ENCODE measurements around the gene AMPD3. TPM values are rescaled to one million over a fixed set of nuclear protein-coding genes. Genes with fewer than 3 reads are reported as not detected.

The AMPD3 gene
- total RNA-seq, 2 experiments from 2014 or later: 8.8 to 13.4 TPM

DNA sequence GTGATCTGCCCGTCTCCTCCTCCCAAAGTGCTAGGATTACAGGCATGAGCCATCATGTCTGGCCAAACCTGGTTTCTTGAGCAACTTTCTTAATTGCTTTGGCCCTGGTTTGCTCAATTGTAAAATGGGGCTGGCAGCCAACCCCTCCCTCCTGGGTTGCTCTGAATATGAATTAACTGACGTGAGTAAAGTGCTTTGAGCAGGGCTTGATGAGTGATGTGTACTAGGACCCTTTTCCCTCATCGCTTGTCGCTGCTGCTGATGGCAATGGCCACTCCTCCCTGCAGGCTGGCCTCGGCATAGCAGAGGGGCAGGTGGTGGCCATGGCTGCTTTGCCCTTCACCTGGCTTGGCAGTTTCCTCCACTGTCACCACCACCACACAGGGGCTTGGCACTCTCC lies 44.4 kb downstream of the AMPD3 start:
- CTCF ChIA-PET: no interaction called here
- DNase-seq: peak; percentile 26
- peaks cover 11% of the 10 kb centered on the region for H3K36me3 Mint-ChIP-seq
- no peak overlapping the region for H3K27ac Mint-ChIP-seq
- H3K4me1 Mint-ChIP-seq: no peaks in the 10 kb centered on the region
- H3K9me3 Mint-ChIP-seq (ENCODE audit: low read depth): no peaks in the 10 kb centered on the region
- H3K27me3 Mint-ChIP-seq: no peaks in the 10 kb centered on the region
- no peak overlapping the region for H3K4me3 Mint-ChIP-seq
- no peak for ATAC-seq

DNA sequence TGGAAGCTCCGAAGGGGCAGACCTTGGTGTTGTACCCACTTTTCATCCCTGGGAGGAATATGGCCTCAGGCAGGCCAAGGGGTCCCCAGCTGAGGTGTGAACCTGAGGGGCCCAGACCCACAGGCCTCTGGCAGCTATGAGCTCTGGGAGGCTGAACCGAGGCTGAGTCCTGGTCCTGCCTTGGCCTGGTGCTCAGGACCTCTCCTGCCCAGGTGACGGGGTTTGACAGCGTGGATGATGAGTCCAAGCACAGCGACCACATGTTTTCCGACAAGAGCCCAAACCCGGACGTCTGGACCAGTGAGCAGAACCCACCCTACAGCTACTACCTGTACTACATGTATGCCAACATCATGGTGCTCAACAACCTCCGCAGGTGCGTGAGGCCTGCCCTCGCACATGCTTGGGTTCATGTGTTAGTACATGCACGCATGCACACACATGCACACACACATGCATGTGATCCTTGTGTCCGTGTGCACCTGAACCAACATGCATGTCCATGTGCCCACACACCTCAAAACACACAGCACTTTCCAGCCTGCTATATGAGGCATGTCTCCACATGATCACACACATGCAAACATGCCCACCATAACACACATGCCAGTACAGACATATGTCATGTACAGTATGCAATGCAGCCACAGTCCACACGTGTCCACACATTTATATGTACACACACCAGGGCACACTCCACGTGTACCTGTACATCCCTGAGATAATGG lies 45.0 kb downstream of the AMPD3 start:
- CTCF ChIA-PET: no interaction called here

DNA sequence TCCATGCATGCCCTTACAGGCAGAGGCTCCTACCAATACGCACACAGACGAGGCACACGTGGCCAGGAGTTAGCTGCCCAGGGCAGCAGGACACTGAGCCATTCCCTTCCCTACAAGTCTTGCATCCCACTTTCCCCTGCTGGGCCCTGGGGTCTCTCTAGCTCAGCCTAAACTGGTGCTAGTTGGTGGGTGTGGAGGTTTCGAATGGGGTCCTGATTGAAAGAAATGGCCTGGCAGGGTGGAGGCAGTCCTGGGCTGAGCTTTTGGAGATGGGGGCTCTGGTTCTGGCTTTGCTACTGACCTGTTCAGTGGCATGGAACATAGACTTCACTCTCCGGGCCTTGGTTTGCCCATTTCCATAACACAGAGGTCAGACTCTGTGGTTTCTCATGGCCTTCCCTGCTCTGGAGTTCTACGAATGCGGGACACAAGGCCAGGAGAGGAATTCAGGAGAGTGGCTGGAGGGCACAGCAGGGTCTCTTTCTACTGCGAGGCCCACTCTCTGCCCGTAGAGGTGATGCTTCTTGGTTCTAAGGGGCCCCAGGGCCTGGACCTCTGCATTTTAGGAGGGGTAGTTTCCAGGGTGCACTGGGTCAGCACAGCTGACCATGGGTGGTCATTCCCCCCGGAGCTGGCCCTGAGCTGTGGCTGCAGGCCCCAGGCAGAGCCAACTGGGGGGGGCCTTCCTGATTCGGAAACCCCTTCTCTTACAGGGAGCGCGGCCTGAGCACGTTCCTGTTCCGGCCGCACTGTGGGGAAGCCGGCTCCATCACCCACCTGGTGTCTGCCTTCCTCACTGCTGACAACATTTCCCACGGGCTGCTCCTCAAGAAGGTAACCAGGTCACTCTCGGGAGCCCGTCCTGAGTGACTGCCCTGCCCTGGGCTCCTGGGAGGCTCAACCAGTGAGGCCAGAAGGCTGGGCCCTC lies 46.0 kb downstream of the AMPD3 start:
- ATAC-seq: no peak
- DNase-seq: no peak
- H3K27ac Mint-ChIP-seq: no peak overlapping the region
- H3K4me3 Mint-ChIP-seq: no peak overlapping the region
- CTCF ChIA-PET: no interaction called here
- peaks cover 13% of the 10 kb centered on the region for H3K36me3 Mint-ChIP-seq
- no peaks in the 10 kb centered on the region for H3K27me3 Mint-ChIP-seq
- no peaks in the 10 kb centered on the region for H3K4me1 Mint-ChIP-seq
- no peaks in the 10 kb centered on the region for H3K9me3 Mint-ChIP-seq (ENCODE audit: low read depth)

More for the DNA sequence above, 45.0 kb downstream of the AMPD3 start:
- ATAC-seq (no peak), DNase-seq (peak; percentile 28)
- Mint-ChIP-seq H3K9me3 (ENCODE audit: low read depth) (no peaks in the 10 kb centered on the region), H3K27me3 (no peaks in the 10 kb centered on the region), H3K36me3 (peaks cover 13% of the 10 kb centered on the region), H3K27ac (no peak overlapping the region), H3K4me3 (no peak overlapping the region), H3K4me1 (no peaks in the 10 kb centered on the region)

DNA sequence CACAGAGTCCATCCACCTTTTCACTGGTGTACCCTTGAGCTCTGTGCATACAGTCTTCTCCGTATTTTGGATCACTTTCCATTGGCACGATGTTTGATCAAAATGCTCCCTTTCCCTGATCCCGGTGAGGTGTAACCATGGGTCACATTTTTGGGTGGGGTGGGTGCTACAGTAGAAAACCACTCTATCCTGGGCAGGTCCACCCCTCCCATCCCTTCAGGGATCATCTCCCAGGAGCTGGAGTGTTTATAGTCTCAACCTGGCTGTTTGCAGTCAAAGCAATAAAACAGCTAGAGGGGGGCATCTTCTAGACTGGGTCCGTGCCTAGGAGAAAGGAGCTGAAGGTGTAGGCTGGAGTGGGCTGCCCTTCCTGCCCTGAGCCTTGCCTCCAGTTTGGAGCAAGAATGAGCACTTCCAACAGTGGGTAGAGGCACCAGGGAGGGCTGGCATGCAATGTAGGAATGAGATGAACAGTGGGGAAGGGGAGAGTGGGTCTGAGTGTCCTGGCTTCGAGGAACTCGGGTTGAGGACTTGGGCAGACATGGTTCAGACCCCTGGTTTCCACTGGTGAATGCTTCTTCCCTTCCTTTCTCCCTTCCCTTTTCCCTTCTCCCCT lies 47.1 kb downstream of the AMPD3 start:
- no peak overlapping the region for H3K27ac Mint-ChIP-seq
- H3K4me1 Mint-ChIP-seq: no peaks in the 10 kb centered on the region
- DNase-seq: no peak
- CTCF ChIA-PET: no interaction called here
- H3K4me3 Mint-ChIP-seq: no peak overlapping the region
- no peaks in the 10 kb centered on the region for H3K9me3 Mint-ChIP-seq (ENCODE audit: low read depth)
- ATAC-seq: no peak
- H3K27me3 Mint-ChIP-seq: no peaks in the 10 kb centered on the region
- H3K36me3 Mint-ChIP-seq: peaks cover 13% of the 10 kb centered on the region

DNA sequence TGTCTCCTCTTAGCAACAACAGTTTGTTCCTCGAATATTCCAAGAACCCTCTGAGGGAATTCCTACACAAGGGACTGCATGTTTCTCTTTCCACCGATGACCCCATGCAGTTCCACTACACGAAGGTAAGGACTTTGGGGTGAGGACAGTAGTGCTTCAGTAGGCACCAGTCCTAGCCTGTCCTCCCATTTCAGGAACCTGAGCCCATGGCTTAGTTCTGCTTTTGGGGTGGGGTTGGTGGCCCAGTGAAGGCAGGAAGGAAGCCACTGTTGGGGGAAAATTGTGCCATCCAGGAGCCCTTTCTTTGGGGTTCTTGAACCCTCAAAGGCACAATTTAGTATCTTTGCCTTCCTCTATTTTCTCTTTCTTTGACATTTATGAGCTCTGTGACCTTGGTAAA lies 47.7 kb downstream of the AMPD3 start:
- DNase-seq (no peak), ATAC-seq (no peak)
- H3K27me3 Mint-ChIP-seq: no peaks in the 10 kb centered on the region
- CTCF ChIA-PET: no interaction called here
- no peaks in the 10 kb centered on the region for H3K4me1 Mint-ChIP-seq
- H3K36me3 Mint-ChIP-seq: peaks cover 13% of the 10 kb centered on the region
- H3K27ac Mint-ChIP-seq: no peak overlapping the region
- H3K9me3 Mint-ChIP-seq (ENCODE audit: low read depth): no peaks in the 10 kb centered on the region
- no peak overlapping the region for H3K4me3 Mint-ChIP-seq

DNA sequence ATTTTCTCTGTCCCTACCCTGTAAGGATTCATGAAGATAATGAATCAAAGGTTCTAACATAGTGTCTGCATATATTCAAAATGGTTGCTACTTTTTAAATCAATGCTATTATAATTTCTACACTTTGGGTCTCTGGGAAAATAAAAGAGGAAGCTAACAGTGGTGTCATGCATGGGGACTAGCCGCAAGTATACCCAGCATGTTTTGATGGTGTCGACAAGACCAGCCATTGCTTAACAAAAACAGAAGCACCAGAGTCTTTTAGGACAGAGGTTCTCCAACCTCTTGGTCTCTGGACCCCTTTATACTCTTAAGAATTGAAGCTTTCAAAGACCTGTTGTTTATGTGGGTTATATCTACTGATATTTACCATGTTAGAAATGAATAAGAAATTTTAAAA lies 48.2 kb downstream of the AMPD3 start:
- ATAC-seq (no peak), DNase-seq (no peak)
- no peak overlapping the region for H3K4me3 Mint-ChIP-seq
- no peak overlapping the region for H3K27ac Mint-ChIP-seq
- CTCF ChIA-PET: no interaction called here
- no peaks in the 10 kb centered on the region for H3K4me1 Mint-ChIP-seq
- peaks cover 13% of the 10 kb centered on the region for H3K36me3 Mint-ChIP-seq
- H3K9me3 Mint-ChIP-seq (ENCODE audit: low read depth): no peaks in the 10 kb centered on the region
- no peaks in the 10 kb centered on the region for H3K27me3 Mint-ChIP-seq

DNA sequence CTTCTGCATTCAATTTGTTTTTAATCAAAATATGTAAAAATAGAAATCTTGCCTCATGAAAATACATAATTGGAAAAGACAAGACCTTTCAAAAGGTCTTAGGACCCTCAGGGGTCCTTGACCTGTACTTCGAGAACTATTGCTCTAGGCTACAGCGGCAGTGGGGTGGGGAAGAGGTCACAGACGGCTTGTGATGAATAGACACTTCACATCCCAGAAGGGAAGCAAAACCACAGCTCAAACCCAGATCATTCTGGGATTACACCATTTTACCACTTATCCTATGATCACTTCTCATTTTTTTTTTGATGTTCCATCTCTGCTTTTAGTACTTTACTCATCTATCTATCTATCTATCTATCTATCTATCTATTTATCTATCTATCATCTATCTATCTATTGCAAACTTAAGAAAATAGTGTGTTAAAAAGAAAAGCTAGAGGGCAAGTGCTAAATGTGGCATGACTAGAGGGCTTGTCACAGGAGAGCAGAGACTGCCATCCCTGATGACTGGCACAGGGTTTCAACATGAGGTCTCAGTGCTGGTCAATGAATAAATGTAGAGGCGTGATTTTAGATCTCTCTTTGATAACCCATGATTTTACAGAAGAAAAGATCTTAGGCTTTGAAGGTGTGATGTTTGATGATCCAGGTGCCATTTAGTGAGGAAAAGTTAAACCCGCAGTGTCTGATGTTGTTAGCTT lies 48.9 kb downstream of the AMPD3 start:
- Mint-ChIP-seq H3K4me3 (no peak overlapping the region), H3K9me3 (ENCODE audit: low read depth) (no peaks in the 10 kb centered on the region), H3K27me3 (no peaks in the 10 kb centered on the region), H3K27ac (no peak overlapping the region), H3K36me3 (peaks cover 13% of the 10 kb centered on the region), H3K4me1 (no peaks in the 10 kb centered on the region)
- CTCF ChIA-PET: no interaction called here
- ATAC-seq (no peak), DNase-seq (no peak)

DNA sequence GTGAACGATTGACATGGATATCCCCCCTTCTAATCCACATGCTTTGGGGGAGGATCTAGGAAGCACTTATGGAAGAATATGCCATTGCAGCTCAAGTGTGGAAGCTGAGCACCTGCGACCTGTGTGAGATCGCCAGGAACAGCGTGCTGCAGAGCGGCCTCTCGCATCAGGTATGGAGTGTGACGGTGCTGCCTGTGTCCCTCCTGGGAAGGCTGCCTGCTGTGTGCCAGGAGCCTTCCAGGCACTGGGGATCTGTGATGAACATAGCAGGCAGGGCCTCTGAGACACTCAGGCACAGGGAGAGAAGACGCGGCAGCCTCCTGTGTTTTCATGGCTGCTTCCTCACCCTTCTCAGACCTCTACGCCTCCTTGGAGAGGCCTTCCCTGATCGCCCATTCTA lies 49.4 kb downstream of the AMPD3 start:
- DNase-seq (no peak), ATAC-seq (no peak)
- Mint-ChIP-seq H3K4me1 (no peaks in the 10 kb centered on the region), H3K36me3 (peaks cover 13% of the 10 kb centered on the region), H3K27me3 (no peaks in the 10 kb centered on the region), H3K4me3 (no peak overlapping the region), H3K27ac (no peak overlapping the region), H3K9me3 (ENCODE audit: low read depth) (no peaks in the 10 kb centered on the region)
- CTCF ChIA-PET: no interaction called here

DNA sequence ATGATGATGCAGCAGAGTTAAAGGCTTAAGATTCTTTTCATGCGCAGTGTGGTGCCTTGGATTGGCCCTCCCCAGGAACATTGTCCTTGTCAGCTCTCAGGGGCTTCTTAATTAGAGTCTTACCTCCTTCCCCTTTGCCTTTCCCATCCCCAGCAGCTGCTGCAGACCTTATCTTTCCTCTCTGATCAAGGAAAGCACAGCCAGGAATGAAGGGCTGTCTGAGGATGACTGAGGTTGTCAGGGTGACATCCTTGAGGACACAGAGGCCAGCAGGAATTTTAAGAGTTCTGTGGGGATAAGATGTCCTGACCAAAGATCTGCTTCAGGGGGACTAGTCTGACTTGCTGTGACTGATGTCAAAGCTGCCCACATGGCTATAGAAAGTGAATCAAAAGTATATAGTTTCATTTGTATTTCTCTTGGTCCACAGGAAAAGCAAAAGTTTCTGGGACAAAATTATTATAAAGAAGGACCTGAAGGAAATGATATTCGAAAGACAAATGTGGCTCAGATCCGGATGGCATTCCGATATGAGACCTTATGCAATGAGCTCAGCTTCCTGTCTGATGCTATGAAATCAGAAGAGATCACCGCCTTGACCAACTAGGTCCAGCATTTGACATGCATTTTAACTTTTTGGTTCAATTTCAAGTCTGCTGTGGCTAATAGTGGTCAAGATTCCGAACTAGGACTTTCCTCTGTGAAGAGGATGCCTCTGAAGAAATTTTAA lies 50.4 kb downstream of the AMPD3 start:
- Mint-ChIP-seq H3K4me1 (no peaks in the 10 kb centered on the region), H3K4me3 (no peak overlapping the region), H3K36me3 (peaks cover 9% of the 10 kb centered on the region), H3K27me3 (no peaks in the 10 kb centered on the region), H3K9me3 (ENCODE audit: low read depth) (no peaks in the 10 kb centered on the region), H3K27ac (no peak overlapping the region)
- ATAC-seq (no peak), DNase-seq (no peak)
- CTCF ChIA-PET: no interaction called here

DNA sequence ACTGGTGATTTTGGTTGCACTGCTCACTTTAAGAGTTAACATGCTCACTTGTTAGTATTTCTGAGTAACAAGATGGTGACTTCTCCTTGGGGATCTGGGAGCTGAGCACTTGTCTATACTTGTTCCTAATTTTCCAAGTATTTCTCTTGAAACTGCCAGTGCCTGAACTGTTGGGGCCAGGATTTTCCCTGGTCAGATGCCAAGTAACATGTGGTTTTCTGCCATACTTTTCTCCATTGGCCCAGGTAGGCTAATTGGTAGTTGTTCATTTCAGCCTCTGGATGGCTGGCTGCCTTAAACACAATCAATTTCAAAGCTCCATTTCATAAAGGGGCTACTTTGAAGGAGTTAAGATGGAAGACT lies 50.9 kb downstream of the AMPD3 start:
- Mint-ChIP-seq H3K4me3 (no peak overlapping the region), H3K4me1 (no peaks in the 10 kb centered on the region), H3K27ac (no peak overlapping the region), H3K36me3 (peaks cover 8% of the 10 kb centered on the region), H3K9me3 (ENCODE audit: low read depth) (no peaks in the 10 kb centered on the region), H3K27me3 (no peaks in the 10 kb centered on the region)
- CTCF ChIA-PET: no interaction called here
- DNase-seq: no peak
- no peak for ATAC-seq

DNA sequence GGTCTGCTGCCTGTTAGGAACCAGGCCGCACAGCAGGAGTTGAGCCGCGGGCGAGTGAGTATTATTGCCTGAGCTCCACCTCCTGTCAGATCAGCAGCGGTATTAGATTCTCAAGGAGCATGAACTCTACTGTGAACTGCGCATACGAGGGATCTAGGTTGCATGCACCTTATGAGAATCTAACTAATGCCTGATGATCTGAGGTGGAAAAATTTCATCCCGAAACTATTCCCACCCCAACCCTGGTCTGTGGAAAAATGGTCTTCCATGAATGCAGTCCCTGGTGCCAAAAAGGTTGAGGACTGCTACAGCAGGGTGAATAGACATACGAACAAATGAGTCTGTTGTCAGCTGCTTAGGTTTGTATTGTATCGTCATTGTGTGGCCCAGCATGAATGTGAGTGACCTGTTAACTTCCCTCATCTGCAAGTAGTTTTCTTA lies 56.1 kb downstream of the AMPD3 start:
- no peaks in the 10 kb centered on the region for H3K27me3 Mint-ChIP-seq
- H3K4me3 Mint-ChIP-seq: no peak overlapping the region
- no peak overlapping the region for H3K27ac Mint-ChIP-seq
- DNase-seq: no peak
- no peaks in the 10 kb centered on the region for H3K9me3 Mint-ChIP-seq (ENCODE audit: low read depth)
- no peaks in the 10 kb centered on the region for H3K36me3 Mint-ChIP-seq
- CTCF ChIA-PET: interaction anchor here (1.2 kb wide), 1 partner anchor 56 kb away, joined by 3 read pairs; the partner anchor contains the start of gene AMPD3
- no peak for ATAC-seq
- peaks cover 9% of the 10 kb centered on the region for H3K4me1 Mint-ChIP-seq

DNA sequence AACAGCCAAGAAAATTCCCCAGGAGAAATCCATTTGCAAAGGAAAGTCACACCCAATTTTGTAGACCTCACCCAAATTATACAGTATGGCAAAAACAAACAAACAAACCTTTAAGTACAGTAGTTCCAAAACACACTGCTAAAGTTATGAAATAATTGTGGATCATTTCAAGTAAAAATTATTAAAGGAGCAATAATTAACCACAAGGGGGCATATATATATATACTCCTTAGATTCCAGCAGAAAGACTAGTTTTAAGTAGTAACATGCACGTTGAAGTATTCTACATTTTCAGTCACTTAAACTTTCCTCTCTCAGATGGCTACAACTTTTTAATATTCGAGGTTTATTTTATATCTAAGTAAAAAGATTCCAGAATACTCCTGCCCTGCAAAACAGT lies 59.1 kb downstream of the AMPD3 start:
- H3K27ac Mint-ChIP-seq: no peak overlapping the region
- DNase-seq (no peak), ATAC-seq (no peak)
- H3K27me3 Mint-ChIP-seq: no peaks in the 10 kb centered on the region
- H3K4me3 Mint-ChIP-seq: no peak overlapping the region
- peaks cover 2% of the 10 kb centered on the region for H3K36me3 Mint-ChIP-seq
- CTCF ChIA-PET: interaction anchor here (1.0 to 1.6 kb wide), 3 partner anchors 101 to 140 kb away, joined by 3 to 6 read pairs (median 4); no protein-coding TSS in a partner anchor
- peaks cover 9% of the 10 kb centered on the region for H3K4me1 Mint-ChIP-seq
- H3K9me3 Mint-ChIP-seq (ENCODE audit: low read depth): no peaks in the 10 kb centered on the region

DNA sequence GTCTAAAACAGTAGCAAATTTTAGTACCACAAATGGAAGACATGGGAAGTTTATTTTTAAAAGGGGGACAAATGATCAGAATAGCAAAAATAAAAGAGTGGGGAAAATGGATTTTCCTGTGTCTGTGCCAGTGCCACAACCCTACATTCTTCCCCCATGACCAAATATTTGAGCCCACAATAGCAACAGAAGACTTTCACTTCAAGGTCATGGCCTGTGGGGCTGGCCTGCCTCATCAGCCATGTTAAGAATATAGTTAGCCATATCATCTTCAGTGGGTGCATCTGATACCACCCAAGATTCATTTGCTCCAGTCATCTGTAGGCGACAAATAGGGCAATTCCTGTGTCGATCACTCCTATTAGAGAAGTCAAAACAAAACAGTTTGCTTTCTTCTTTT lies 59.6 kb downstream of the AMPD3 start:
- H3K9me3 Mint-ChIP-seq (ENCODE audit: low read depth): no peaks in the 10 kb centered on the region
- no peaks in the 10 kb centered on the region for H3K27me3 Mint-ChIP-seq
- H3K4me1 Mint-ChIP-seq: peaks cover 9% of the 10 kb centered on the region
- ATAC-seq: no peak
- H3K27ac Mint-ChIP-seq: no peak overlapping the region
- no peak for DNase-seq
- CTCF ChIA-PET: interaction anchor here (1.0 to 1.6 kb wide), 2 partner anchors 109 to 140 kb away, joined by 4 to 6 read pairs; no protein-coding TSS in a partner anchor
- no peak overlapping the region for H3K4me3 Mint-ChIP-seq
- peaks cover 2% of the 10 kb centered on the region for H3K36me3 Mint-ChIP-seq

Data from activated CD8-positive, alpha-beta memory T cell treated with anti-CD3 and anti-CD28 coated beads, Interleukin-2, amount 10 ng/mL, durations not matched to agents 7 days and 5 days (primary cell).